Skeletal muscle cell (primary cell): ENCODE measurements around the gene STX1A.
"Not testable (repeated sequence)": the region's sequence is repeated elsewhere in the genome, so short reads cannot be mapped to it uniquely, and the experiment has no call there.

ENCODE experiments used
- DNase-seq: peaks from one replicate; pipeline ENCODE4 v3.0.0-alpha.2; 2010; ENCODE audit warnings: low read depth
- H3K4me3 ChIP-seq: 2 replicates; pipeline ENCODE4 v1.5.1; 2011; ENCODE audit warnings: low read depth, mild to moderate bottlenecking, control low read depth, low read length, moderate library complexity

STX1A gene

GRCh38 chr7:73696372-73696771, 23.1 kb downstream of the STX1A start:
- no peak for DNase-seq

DNA sequence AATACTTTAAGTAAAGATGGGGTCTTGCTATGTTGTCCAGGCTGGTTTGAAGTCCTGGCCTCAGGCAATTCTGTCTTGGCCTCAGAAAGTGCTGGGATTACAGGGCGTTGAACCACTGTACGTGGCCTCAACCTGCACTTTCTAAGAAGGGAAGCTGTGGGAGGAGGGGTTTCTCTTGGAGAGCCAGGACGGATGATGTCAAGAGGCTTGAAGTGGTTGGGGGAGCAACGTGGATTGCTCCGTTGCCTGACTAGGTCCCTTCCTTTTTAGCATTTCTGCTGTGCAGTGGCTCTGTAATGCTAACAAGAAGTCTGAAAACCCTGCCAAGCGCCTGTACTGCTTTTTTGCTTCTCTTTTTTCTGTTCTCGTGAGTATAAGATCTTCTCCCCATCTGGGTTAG, 28.8 kb downstream of the STX1A start:
- no peak overlapping the region for H3K4me3 ChIP-seq
- no peak for DNase-seq

More at GRCh38 chr7:73696372-73696771, 23.1 kb downstream of the STX1A start:
- no peak overlapping the region for H3K4me3 ChIP-seq

- H3K4me3 ChIP-seq: no peak overlapping the region
- DNase-seq: no peak
These were observed 31.2 kb downstream of the STX1A start for GRCh38 chr7:73688288-73688687.

- no peak overlapping the region for H3K4me3 ChIP-seq
- no peak for DNase-seq
These were observed 34.2 kb downstream of the STX1A start for GRCh38 chr7:73685311-73685710.

DNA sequence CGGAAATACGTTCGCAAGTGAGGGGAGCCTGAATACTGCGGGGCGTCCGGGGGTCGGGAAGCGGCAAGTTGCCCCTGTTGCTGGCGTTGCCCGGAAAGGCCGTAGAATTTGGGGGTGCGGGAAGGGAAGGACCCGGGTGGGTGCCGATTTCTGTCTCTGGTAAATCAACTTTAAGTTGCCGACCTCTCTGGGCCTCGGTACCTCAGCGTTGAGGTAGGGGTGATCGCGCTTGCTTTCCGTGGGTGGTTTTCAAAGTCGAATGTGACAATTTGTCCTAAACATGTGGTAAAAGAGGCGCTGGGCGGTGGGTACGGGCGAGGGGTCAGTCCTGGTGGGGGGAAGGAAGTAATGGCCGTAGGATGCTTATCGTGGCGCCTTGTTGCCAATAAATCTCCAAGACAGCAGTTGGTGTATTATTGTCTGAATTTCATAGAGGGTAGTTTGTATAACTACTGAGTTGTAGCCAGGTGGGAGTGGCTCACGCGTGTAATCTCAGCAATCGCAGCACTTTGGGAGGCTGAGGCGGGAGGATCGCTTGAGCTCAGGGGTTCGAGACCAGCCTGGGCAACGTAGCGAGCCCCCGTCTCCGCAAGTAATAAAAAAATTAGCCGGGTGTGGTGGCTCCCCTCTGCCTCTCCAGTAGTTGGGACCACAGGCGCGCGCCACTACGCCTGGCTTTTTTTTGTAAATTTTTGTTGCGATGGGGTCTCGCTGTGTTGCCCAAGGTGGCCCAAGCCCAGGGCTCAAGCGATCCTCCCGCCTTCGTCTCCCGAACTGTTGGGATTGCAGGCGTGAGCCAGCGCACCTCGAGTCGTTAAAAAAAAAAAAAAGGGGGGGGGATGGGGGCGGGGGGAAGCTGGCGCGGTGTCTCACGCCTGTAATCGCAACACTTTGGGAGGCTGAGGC, 35.4 kb downstream of the STX1A start:
- H3K4me3 ChIP-seq: peak overlapping the region; percentile 100
- no peak for DNase-seq

- DNase-seq: peak; percentile 83
- H3K4me3 ChIP-seq: peak within 1 kb of the TSS; percentile 100
These were observed 36.2 kb downstream of the STX1A start, which contains the start of the genes BUD23 and DNAJC30 for GRCh38 chr7:73683056-73683787. TSS of gene BUD23 (plus strand) at chr7:73683597. CDS start at chr7:73683626, 29 bp downstream. TSS of gene DNAJC30 (minus strand) at chr7:73683453. CDS start at chr7:73683423, 30 bp downstream.

GRCh38 chr7:73682745-73683055, 36.8 kb downstream of the STX1A start:
- no peak for DNase-seq
- H3K4me3 ChIP-seq: peak overlapping the region; percentile 100

GRCh38 chr7:73681031-73681430, 38.4 kb downstream of the STX1A start:
- no peak overlapping the region for H3K4me3 ChIP-seq

DNA sequence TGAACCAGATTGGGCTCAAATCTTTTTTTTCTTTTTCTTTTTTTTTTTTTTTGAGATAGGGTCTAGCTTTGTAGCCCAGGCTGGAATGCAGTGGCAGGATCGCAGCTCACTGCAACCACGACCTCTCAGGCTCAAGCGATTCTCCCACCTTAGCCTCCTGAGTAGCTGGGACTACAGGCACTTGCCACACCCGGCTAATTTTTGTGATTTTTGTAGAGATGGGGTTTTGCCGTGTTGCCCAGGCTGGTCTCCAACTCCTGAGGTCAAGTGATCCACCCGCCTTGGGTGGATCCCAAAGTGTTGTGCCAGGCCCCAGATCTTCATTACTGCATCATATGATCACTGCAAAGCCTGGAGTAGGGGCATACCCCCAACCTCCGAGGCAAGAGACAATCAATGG, 39.0 kb downstream of the STX1A start:
- DNase-seq: no peak
- no peak overlapping the region for H3K4me3 ChIP-seq

More at GRCh38 chr7:73681031-73681430, 38.4 kb downstream of the STX1A start:
- no peak for DNase-seq

GRCh38 chr7:73679709-73680108, 39.8 kb downstream of the STX1A start:
- H3K4me3 ChIP-seq: no peak overlapping the region
- no peak for DNase-seq

DNA sequence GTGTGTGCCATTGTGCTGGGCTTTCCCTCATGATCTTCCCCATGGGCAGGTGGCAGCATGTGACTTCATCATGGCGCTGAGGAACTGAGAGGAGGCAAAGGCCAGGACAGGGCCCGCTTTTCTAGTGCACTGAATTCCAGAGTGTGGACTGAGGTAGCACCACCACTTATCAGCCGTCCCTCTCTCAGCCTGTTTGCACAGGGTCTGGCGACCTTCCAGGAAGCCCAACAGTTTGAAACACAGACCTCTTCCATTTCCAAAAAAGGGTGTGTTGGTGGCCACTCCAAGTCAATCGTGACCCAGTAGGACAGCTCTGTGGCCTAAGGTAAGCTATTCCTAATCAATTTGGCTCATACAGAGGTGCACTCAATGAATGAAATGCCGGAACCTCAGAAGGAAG, 40.6 kb downstream of the STX1A start:
- DNase-seq: no peak
- H3K4me3 ChIP-seq: no peak overlapping the region

GRCh38 chr7:73676062-73676461, 43.4 kb downstream of the STX1A start:
- not testable (repeated sequence) for H3K4me3 ChIP-seq, DNase-seq

DNA sequence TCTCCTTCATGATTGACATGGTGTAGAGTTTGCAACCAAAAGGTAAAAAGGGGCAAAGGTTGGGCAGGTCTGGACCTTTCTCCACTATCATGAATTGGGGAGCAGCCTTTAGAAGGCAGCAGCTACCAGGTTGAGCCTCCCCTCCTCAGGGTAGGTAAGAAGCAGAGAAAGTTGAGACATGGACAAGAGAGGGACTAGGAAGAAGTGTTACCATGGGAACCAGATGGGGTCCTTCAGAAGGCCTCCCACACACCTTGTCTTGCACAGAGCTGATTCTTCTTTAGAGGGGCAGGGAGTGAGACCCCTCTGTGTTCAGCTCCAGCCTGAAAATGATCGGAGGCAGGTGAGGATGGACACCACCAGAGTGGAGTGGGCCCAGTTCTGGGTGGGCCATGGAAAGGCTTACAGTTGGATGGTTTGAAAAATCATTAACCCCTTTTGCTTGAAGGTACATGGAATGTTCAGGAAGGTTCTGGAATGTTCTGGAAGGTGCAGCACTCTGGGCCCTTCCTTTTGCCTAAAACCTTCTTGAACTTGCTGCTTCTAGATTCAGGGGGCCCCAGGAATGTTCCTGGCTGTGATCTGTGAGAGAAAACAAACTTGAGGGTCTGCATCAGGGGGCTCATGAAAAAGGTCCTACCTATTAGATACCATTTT, 44.9 kb downstream of the STX1A start:
- H3K4me3 ChIP-seq: no peak overlapping the region
- no peak for DNase-seq

DNA sequence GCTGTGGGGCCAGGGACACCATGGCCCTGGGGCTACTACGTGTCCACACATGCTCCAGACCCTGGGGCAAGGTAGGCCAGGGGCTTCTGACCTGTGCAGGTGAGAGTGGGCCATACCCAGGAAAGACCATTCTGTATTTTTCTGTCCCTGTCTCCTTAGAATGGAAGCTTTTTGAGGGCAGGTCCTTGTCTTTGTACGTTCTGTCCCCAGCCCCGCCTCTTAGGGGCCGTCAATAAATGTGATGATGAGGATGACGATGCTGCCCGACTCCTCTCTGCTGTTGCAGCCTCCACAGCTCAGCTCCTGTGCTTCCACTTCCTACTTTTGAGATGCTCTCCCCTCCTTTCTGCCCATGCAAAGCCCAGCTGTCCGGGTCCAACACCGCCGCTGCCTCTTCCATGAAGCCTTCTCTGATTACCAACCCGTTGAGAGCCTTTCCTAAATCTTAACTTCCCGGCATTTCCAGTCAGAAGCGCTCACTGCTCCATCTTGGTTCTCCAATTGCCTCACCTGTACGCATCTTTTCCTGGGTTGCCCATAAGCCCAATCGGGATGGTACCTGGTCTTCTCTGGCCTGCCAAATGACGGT, 47.5 kb downstream of the STX1A start:
- no peak overlapping the region for H3K4me3 ChIP-seq
- DNase-seq: no peak

GRCh38 chr7:73671322-73671661, 48.2 kb downstream of the STX1A start:
- no peak overlapping the region for H3K4me3 ChIP-seq
- no peak for DNase-seq

DNA sequence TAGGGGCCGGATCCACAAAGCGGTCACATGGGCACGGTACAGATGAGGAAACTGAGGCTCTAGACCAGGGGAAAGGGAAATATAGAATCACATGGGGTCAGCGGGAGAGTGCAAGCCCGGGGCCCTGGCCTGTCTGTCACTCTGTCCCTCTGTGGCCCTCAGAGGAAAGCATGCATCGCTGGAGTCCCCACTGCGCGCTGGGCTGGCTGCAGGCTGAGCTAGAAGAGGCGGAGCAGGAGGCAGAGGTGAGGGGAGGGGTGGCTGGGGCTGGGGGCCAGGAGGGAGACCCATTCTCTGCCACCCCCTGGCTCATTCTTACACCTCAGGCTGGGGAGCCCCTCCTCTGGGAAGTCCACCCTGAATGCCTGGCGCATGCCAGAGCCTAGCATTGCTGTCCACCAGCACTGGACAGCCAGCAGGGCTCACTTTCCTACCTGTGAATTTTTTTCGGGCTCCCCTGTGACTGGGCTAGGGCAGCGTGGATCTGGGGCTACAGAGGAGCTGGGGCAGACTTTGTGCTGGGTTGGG, 49.5 kb downstream of the STX1A start:
- H3K4me3 ChIP-seq: no peak overlapping the region
- DNase-seq: no peak

DNA sequence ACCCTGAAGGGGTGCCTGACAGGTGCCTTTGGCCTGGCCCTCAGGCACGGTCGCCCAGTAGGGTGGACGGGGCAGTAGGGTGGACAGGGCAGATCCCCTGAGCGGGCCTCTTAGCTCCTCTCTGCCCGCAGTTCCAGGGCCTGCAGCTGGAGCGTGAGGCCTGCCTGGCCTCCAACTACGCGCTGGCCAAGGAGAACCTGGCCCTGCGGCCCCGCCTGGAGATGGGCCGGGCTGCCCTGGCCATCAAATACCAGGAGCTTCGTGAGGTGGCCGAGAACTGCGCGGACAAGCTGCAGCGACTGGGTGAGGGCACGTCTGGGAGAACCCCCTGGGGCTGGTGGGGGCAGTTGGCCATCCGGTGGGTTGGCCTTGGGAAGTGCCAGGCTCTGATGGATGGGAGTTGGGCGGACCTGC, 50.2 kb downstream of the STX1A start:
- H3K4me3 ChIP-seq: peak overlapping the region; percentile 9
- no peak for DNase-seq

DNA sequence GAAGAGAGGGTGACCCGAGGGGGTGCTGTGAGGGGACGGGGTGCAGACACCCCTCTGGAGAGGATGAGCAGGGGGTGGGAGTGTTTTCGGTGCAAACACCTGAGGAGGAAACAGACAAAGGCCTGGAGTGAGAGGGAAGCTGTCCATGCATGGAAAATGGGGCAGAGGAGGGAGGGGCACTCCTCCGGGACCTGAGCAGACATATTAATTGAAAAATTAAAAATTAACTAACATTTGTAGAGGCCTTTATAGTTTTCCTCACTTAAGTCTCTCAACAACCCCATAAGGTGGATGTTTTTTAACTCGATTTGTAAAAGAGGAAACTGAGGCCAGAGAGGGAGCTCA, 50.6 kb downstream of the STX1A start:
- H3K4me3 ChIP-seq: peak overlapping the region; percentile 77
- no peak for DNase-seq

- H3K4me3 ChIP-seq: peak overlapping the region; percentile 77
- DNase-seq: no peak
These were observed 51.2 kb downstream of the STX1A start for GRCh38 chr7:73668103-73668885.
